Natural killer cell (primary cell): Measurements from ENCODE around the gene SUSD5. TPM values are rescaled to one million over a fixed set of nuclear protein-coding genes. Genes with fewer than 3 reads are reported as not detected.

ENCODE experiments used
- ATAC-seq, 3 donors: fragments of 150-1000 bp in 2 of 3; fragments of 200-7000 bp in 1 of 3; cut with Tn5 transposase; 1 replicate in 1 of 3; 2 replicates in 2 of 3; pipeline ENCODE4 v1.10.0; 2021; ENCODE audit warnings: mild to moderate bottlenecking in 2 of 3, moderate library complexity in 2 of 3
- DNase-seq, 2 donors: peaks; one replicate each; pipeline versions ENCODE4 v3.0.0 to v3.0.0-alpha.2; 2013 to 2021; ENCODE audit warnings: mixed read lengths in 1 of 2
- H3K27ac ChIP-seq: one replicate; pipeline ENCODE4 v1.5.1; 2013; ENCODE audit warnings: mild to moderate bottlenecking, low read length
- H3K27me3 ChIP-seq: one replicate; pipeline ENCODE4 v1.6.1; 2013; ENCODE audit warnings: low read length; ENCODE audit not compliant: control insufficient read depth, insufficient read depth
- H3K36me3 ChIP-seq: one replicate; pipeline ENCODE4 v1.6.1; 2013; ENCODE audit warnings: low read length; ENCODE audit not compliant: control insufficient read depth, insufficient read depth
- H3K4me1 ChIP-seq: one replicate; pipeline ENCODE4 v1.6.1; 2013; ENCODE audit warnings: low read length; ENCODE audit not compliant: control insufficient read depth, insufficient read depth
- H3K4me3 ChIP-seq: one replicate; pipeline ENCODE4 v1.5.1; 2013; ENCODE audit warnings: low read length
- H3K9me3 ChIP-seq: one replicate; pipeline ENCODE4 v1.6.1; 2013; ENCODE audit warnings: low read length; ENCODE audit not compliant: control insufficient read depth, insufficient read depth
- H3K27ac Mint-ChIP-seq, 2 donors: one replicate each; pipeline ENCODE4 v1.8.0; 2022; ENCODE audit warnings: mild to moderate bottlenecking in 2 of 2, mixed read lengths in 2 of 2, moderate library complexity in 1 of 2
- H3K27me3 Mint-ChIP-seq, 2 donors: one replicate each; pipeline ENCODE4 v1.8.0; 2022; ENCODE audit warnings: low read depth in 2 of 2, mixed read lengths in 2 of 2
- H3K36me3 Mint-ChIP-seq: one replicate; pipeline ENCODE4 v1.8.0; 2022; ENCODE audit warnings: mixed read lengths
- H3K4me1 Mint-ChIP-seq, 2 donors: one replicate each; pipeline ENCODE4 v1.8.0; 2022; ENCODE audit warnings: mixed read lengths in 2 of 2
- H3K4me3 Mint-ChIP-seq: one replicate; pipeline ENCODE4 v1.8.0; 2022; ENCODE audit warnings: mild to moderate bottlenecking, moderate library complexity, mixed read lengths
- H3K9me3 Mint-ChIP-seq, 2 donors: one replicate each; pipeline ENCODE4 v1.8.0; 2022; ENCODE audit warnings: mixed read lengths in 2 of 2
- CTCF ChIP-seq: fragments of 200-600 bp; IDR thresholded peaks from one replicate; pipeline ENCODE4 v1.8.0; 2022; ENCODE audit warnings: antibody characterized with exemption
- WGBS: methylation state at CpG from one replicate; pipeline ENCODE4 v1.1.7; 2013; ENCODE audit warnings: missing lambda C conversion rate; ENCODE audit not compliant: insufficient coverage; 5-methylcytosine and 5-hydroxymethylcytosine counted together
- intact Hi-C: fragments of 100-400 bp; cut with micrococcal nuclease; formaldehyde crosslinking; loops from one replicate; pipeline ENCODE4 v1.14.2; 2022
- total RNA-seq, 4 donors: library from RNA; stranded (reverse); fragments of 120-200 nt in 1 of 4; gene quantifications; one replicate each; pipeline versions ENCODE4 v1.2.3 to v1.2.4, GENCODE V29; 2013 to 2022

SUSD5 gene
- total RNA-seq, 3 donors from 2014 or later (not counting 1 experiment from before 2014, with no cell fraction given): not detected

DNA sequence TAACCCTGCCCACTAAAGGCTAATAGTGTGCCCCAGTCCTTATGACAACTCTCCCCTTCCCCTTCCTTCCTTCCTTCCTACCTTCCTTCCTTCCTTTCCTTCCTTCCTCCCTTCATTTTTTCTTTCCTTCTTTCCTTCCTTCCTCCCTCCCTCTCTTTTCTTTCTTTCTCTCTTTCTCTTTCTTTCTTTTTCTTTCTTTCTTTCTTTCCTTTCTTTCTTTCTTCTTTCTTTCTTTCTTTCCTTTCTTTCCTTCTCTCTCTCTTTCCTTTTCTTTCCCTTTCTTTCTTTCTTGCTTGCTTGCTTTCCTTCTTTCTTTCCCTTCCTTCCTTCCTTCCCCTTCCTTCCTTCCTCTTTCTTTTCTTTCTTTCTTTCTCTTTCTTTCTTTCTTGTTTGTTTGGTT lies 28.2 kb upstream of the SUSD5 start:
- TF ChIP-seq CTCF: no peak
- no peaks in the 10 kb centered on the region for H3K36me3 Mint-ChIP-seq

GRCh38 chr3:33240261-33240660 lies 21.7 kb upstream of the SUSD5 start:
- H3K4me1 Mint-ChIP-seq: no peaks in the 10 kb centered on the region

More for the DNA sequence above, 28.2 kb upstream of the SUSD5 start:
- intact Hi-C loops: no loop called here
- DNase-seq: no peak
- no peaks in the 10 kb centered on the region for H3K9me3 ChIP-seq
- no peaks in the 10 kb centered on the region for H3K4me1 ChIP-seq
- no peak for ATAC-seq
- Mint-ChIP-seq H3K9me3 (peaks cover 0 to 2% of the 10 kb centered on the region in 2 donors), H3K27me3 (peaks cover 8 to 18% of the 10 kb centered on the region in 2 donors), H3K4me3 (no peak overlapping the region), H3K27ac (no peak overlapping the region), H3K4me1 (no peaks in the 10 kb centered on the region)
- H3K36me3 ChIP-seq: no peaks in the 10 kb centered on the region
- H3K27me3 ChIP-seq: no peaks in the 10 kb centered on the region
- H3K4me3 ChIP-seq: no peak overlapping the region
- no peak overlapping the region for H3K27ac ChIP-seq

DNA sequence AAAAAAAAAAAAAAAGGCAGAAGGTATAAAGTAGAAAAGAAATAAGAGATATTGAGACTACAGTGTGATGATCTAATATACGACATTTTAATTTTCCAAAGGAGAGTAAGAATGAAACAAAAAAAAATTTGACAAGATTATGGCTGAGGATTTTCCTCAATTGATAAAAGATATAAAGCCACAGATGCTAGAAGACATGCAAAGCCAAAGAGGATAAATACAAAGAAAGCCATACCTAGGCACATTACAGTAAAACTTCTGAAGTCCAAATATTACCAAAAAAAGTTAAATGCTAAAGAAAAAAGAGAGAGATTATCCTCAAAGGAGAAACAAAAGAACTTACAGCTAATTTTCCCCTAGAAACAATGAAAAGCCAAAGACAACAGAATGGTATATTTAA lies 20.3 kb upstream of the SUSD5 start:
- Histone ChIP-seq H3K27ac (no peak overlapping the region), H3K4me1 (no peaks in the 10 kb centered on the region), H3K9me3 (no peaks in the 10 kb centered on the region), H3K4me3 (no peak overlapping the region), H3K27me3 (peaks cover 2% of the 10 kb centered on the region), H3K36me3 (no peaks in the 10 kb centered on the region)
- Mint-ChIP-seq H3K4me1 (no peaks in the 10 kb centered on the region), H3K4me3 (no peak overlapping the region), H3K9me3 (no peaks in the 10 kb centered on the region), H3K27ac (no peak overlapping the region), H3K36me3 (no peaks in the 10 kb centered on the region), H3K27me3 (peaks cover 0 to 31% of the 10 kb centered on the region in 2 donors)
- intact Hi-C loops: no loop called here
- 100% methylated on average over 1 of the region's 1 CpG for WGBS
- DNase-seq (no peak), ATAC-seq (no peak)
- no peak for TF ChIP-seq CTCF

More at GRCh38 chr3:33240261-33240660, 21.7 kb upstream of the SUSD5 start:
- Mint-ChIP-seq H3K27me3 (peaks cover 0 to 31% of the 10 kb centered on the region in 2 donors), H3K9me3 (no peaks in the 10 kb centered on the region), H3K4me3 (no peak overlapping the region), H3K36me3 (no peaks in the 10 kb centered on the region), H3K27ac (no peak overlapping the region)
- Histone ChIP-seq H3K4me3 (no peak overlapping the region), H3K4me1 (no peaks in the 10 kb centered on the region), H3K27me3 (peaks cover 2% of the 10 kb centered on the region), H3K27ac (no peak overlapping the region), H3K36me3 (no peaks in the 10 kb centered on the region), H3K9me3 (no peaks in the 10 kb centered on the region)
- ATAC-seq (no peak), DNase-seq (no peak)
- intact Hi-C loops: no loop called here
- no CpG with 5 or more reads among the region's 1 CpG for WGBS
- TF ChIP-seq CTCF: no peak

GRCh38 chr3:33237439-33237838 lies 18.8 kb upstream of the SUSD5 start:
- intact Hi-C loops: no loop called here
- Mint-ChIP-seq H3K4me1 (no peaks in the 10 kb centered on the region), H3K9me3 (no peaks in the 10 kb centered on the region), H3K27ac (no peak overlapping the region), H3K4me3 (no peak overlapping the region), H3K36me3 (no peaks in the 10 kb centered on the region), H3K27me3 (peaks cover 0 to 31% of the 10 kb centered on the region in 2 donors)
- no peaks in the 10 kb centered on the region for H3K36me3 ChIP-seq
- no peaks in the 10 kb centered on the region for H3K4me1 ChIP-seq
- ATAC-seq (no peak), DNase-seq (no peak)
- no peak for TF ChIP-seq CTCF
- 87% methylated on average over 4 of the region's 4 CpGs for WGBS
- H3K27me3 ChIP-seq: peaks cover 2% of the 10 kb centered on the region
- no peak overlapping the region for H3K27ac ChIP-seq
- no peaks in the 10 kb centered on the region for H3K9me3 ChIP-seq
- H3K4me3 ChIP-seq: no peak overlapping the region
